Stomach (tissue), 4 donors: ENCODE results near the gene CCDC85A.

Experiments
- CTCF ChIP-seq, 7 experiments: fragments of 450-650 bp in 4 of 7; fragments of 200-600 bp in 3 of 7; sonication (generic) in 3 of 7; IDR thresholded peaks; one replicate each; pipeline ENCODE4 v1.5.1; 2016 to 2019; ENCODE audit warnings: antibody characterized with exemption in 7 of 7, control low read depth in 2 of 7, mild to moderate bottlenecking in 1 of 7
- EP300 ChIP-seq: sonication (generic); formaldehyde crosslinking; IDR thresholded peaks from one replicate; pipeline ENCODE4 v1.6.1; 2017; ENCODE audit warnings: antibody characterized with exemption

- no peak for TF ChIP-seq CTCF (IDR thresholded peaks at IDR 0.05)
- TF ChIP-seq EP300, result no peak
Measured at GRCh38 chr2:56184500-56185011, 766 bp downstream of the CCDC85A start.
